ENCODE data around the gene SYNM.

SYNM gene

GRCh38 chr15:99140590-99140989 lies 35.7 kb downstream of the SYNM start:
- no peak for DNase-seq (ENCODE audit: low spot score)

GRCh38 chr15:99141943-99142342 lies 37.1 kb downstream of the SYNM start:
- DNase-seq (ENCODE audit: low spot score): no peak

- DNase-seq (ENCODE audit: low spot score): no peak
These were observed 37.7 kb downstream of the SYNM start for GRCh38 chr15:99142562-99142961.

GRCh38 chr15:99143242-99143641 lies 38.4 kb downstream of the SYNM start:
- no peak for DNase-seq (ENCODE audit: low spot score)

- peak; percentile 52 for DNase-seq (ENCODE audit: low spot score)
These were observed 39.1 kb downstream of the SYNM start for GRCh38 chr15:99143655-99144610.

- DNase-seq (ENCODE audit: low spot score): no peak
These were observed 40.1 kb downstream of the SYNM start for GRCh38 chr15:99145005-99145404.

- DNase-seq (ENCODE audit: low spot score): no peak
These were observed 40.9 kb downstream of the SYNM start for GRCh38 chr15:99145778-99146177.

- no peak for DNase-seq (ENCODE audit: low spot score)
These were observed 41.8 kb downstream of the SYNM start for GRCh38 chr15:99146661-99147060.

- no peak for DNase-seq (ENCODE audit: low spot score)
These were observed 44.0 kb downstream of the SYNM start for GRCh38 chr15:99148851-99149276.

GRCh38 chr15:99149366-99149765 lies 44.5 kb downstream of the SYNM start:
- no peak for DNase-seq (ENCODE audit: low spot score)

GRCh38 chr15:99151156-99151555 lies 46.3 kb downstream of the SYNM start:
- no peak for DNase-seq (ENCODE audit: low spot score)

GRCh38 chr15:99153026-99153535 lies 48.2 kb downstream of the SYNM start:
- DNase-seq (ENCODE audit: low spot score): no peak

GRCh38 chr15:99154271-99154670 lies 49.4 kb downstream of the SYNM start:
- no peak for DNase-seq (ENCODE audit: low spot score)

GRCh38 chr15:99155961-99156443 lies 51.1 kb downstream of the SYNM start:
- peak; percentile 63 for DNase-seq (ENCODE audit: low spot score)

GRCh38 chr15:99157456-99157855 lies 52.6 kb downstream of the SYNM start:
- no peak for DNase-seq (ENCODE audit: low spot score)

- no peak for DNase-seq (ENCODE audit: low spot score)
These were observed 53.9 kb downstream of the SYNM start for GRCh38 chr15:99158626-99159412.

GRCh38 chr15:99163271-99164062 lies 58.6 kb downstream of the SYNM start:
- DNase-seq (ENCODE audit: low spot score): no peak

GRCh38 chr15:99164119-99164518 lies 59.2 kb downstream of the SYNM start:
- DNase-seq (ENCODE audit: low spot score): no peak

GRCh38 chr15:99165020-99165790 lies 60.3 kb downstream of the SYNM start:
- DNase-seq (ENCODE audit: low spot score): no peak

GRCh38 chr15:99165956-99166689 lies 61.2 kb downstream of the SYNM start:
- DNase-seq (ENCODE audit: low spot score): no peak

Measured in HuH-7 (cell line).